H9 (cell line): ENCODE data around the gene CCT6A. TPM values are rescaled to one million over a fixed set of nuclear protein-coding genes. Genes with fewer than 3 reads are reported as not detected.

Experiments used
- DNase-seq: peaks from one replicate; pipeline ENCODE4 v3.0.0-alpha.2; 2017
- H2AFZ ChIP-seq: one replicate; pipeline ENCODE4 v1.6.1; 2013; ENCODE audit warnings: mild to moderate bottlenecking, low read length, control low read depth, moderate library complexity
- H2AK5ac ChIP-seq: 2 replicates; pipeline ENCODE4 v1.6.1; 2013; ENCODE audit warnings: low read length, control low read depth, mixed read lengths; ENCODE audit not compliant: insufficient read length
- H2BK120ac ChIP-seq: one replicate; pipeline ENCODE4 v1.6.1; 2013; ENCODE audit warnings: low read depth, mild to moderate bottlenecking, low read length, control low read depth, inconsistent platforms; ENCODE audit not compliant: poor library complexity, severe bottlenecking
- H2BK12ac ChIP-seq: 2 replicates; pipeline ENCODE4 v1.6.1; 2013; ENCODE audit warnings: low read length, control low read depth, mixed read lengths, low read depth; ENCODE audit not compliant: insufficient read length
- H2BK15ac ChIP-seq: 2 replicates; pipeline ENCODE4 v1.6.1; 2013; ENCODE audit warnings: low read depth, low read length, control low read depth
- H2BK20ac ChIP-seq: one replicate; pipeline ENCODE4 v1.6.1; 2013; ENCODE audit warnings: low read depth, mild to moderate bottlenecking, low read length, control low read depth, inconsistent platforms; ENCODE audit not compliant: poor library complexity, severe bottlenecking
- H2BK5ac ChIP-seq: 2 replicates; pipeline ENCODE4 v1.6.1; 2013; ENCODE audit warnings: low read length, control low read depth, mixed read lengths; ENCODE audit not compliant: insufficient read length
- H3K14ac ChIP-seq: 2 replicates; pipeline ENCODE4 v1.6.1; 2013; ENCODE audit warnings: low read length, control low read depth; ENCODE audit not compliant: insufficient read depth
- H3K18ac ChIP-seq: 2 replicates; pipeline ENCODE4 v1.6.1; 2013; ENCODE audit warnings: low read depth, mild to moderate bottlenecking, mixed read lengths, low read length, control low read depth; ENCODE audit not compliant: insufficient read length
- H3K23ac ChIP-seq: 2 replicates; pipeline ENCODE4 v1.6.1; 2013; ENCODE audit warnings: low read length, control low read depth, mixed read lengths, low read depth; ENCODE audit not compliant: insufficient read length
- H3K23me2 ChIP-seq: 2 replicates; pipeline ENCODE4 v1.6.1; 2013; ENCODE audit warnings: low read depth, mild to moderate bottlenecking, mixed read lengths, low read length, control low read depth; ENCODE audit not compliant: insufficient read length, poor library complexity, severe bottlenecking
- H3K27ac ChIP-seq: 2 replicates; pipeline ENCODE4 v1.5.1; 2013; ENCODE audit warnings: low read length, control low read depth, mixed read lengths, low read depth; ENCODE audit not compliant: insufficient read length
- H3K27me3 ChIP-seq: 2 replicates; pipeline ENCODE4 v1.6.1; 2013; ENCODE audit warnings: low read length, control low read depth, inconsistent platforms; ENCODE audit not compliant: insufficient read depth
- H3K4ac ChIP-seq: 2 replicates; pipeline ENCODE4 v1.6.1; 2013; ENCODE audit warnings: low read depth, mild to moderate bottlenecking, control low read depth, inconsistent platforms, low read length, moderate library complexity
- H3K4me1 ChIP-seq: 2 replicates; pipeline ENCODE4 v1.6.1; 2013; ENCODE audit warnings: low read length, control low read depth, inconsistent platforms; ENCODE audit not compliant: insufficient read depth
- H3K4me2 ChIP-seq: 2 replicates; pipeline ENCODE4 v1.6.1; 2013; ENCODE audit warnings: low read length, control low read depth, mixed read lengths; ENCODE audit not compliant: insufficient read length, insufficient read depth
- H3K56ac ChIP-seq: 2 replicates; pipeline ENCODE4 v1.6.1; 2013; ENCODE audit warnings: low read depth, mild to moderate bottlenecking, mixed read lengths, low read length, control low read depth; ENCODE audit not compliant: insufficient read length
- H3K79me1 ChIP-seq: 2 replicates; pipeline ENCODE4 v1.6.1; 2013; ENCODE audit warnings: low read depth, mild to moderate bottlenecking, moderate library complexity, low read length, control low read depth, inconsistent platforms; ENCODE audit not compliant: insufficient read depth, poor library complexity, severe bottlenecking
- H3K79me2 ChIP-seq: 2 replicates; pipeline ENCODE4 v1.6.1; 2013; ENCODE audit warnings: low read length, control low read depth, inconsistent platforms; ENCODE audit not compliant: insufficient read depth
- H3K9ac ChIP-seq: 2 replicates; pipeline ENCODE4 v1.6.1; 2013; ENCODE audit warnings: low read length, control low read depth, mixed read lengths; ENCODE audit not compliant: insufficient read length; ENCODE audit errors: extremely low read depth
- H3K9me3 ChIP-seq: one replicate; pipeline ENCODE4 v1.6.1; 2013; ENCODE audit warnings: low read depth, low read length, inconsistent platforms; ENCODE audit not compliant: control insufficient read depth
- H3T11ph ChIP-seq: one replicate; pipeline ENCODE4 v1.6.1; 2013; ENCODE audit warnings: mild to moderate bottlenecking, low read length, control low read depth, inconsistent platforms
- H4K20me1 ChIP-seq: one replicate; pipeline ENCODE4 v1.6.1; 2013; ENCODE audit not compliant: control insufficient read depth, insufficient read length, insufficient read depth
- H4K5ac ChIP-seq: 2 replicates; pipeline ENCODE4 v1.6.1; 2013; ENCODE audit warnings: low read depth, mild to moderate bottlenecking, mixed read lengths, low read length, control low read depth; ENCODE audit not compliant: insufficient read length
- H4K8ac ChIP-seq: replicated peaks from 2 replicates; pipeline ENCODE4 v1.6.1; 2013; ENCODE audit warnings: low read length, control low read depth, mixed read lengths, low read depth; ENCODE audit not compliant: insufficient read length
- H4K91ac ChIP-seq: 2 replicates; pipeline ENCODE4 v1.6.1; 2013; ENCODE audit warnings: low read depth, mild to moderate bottlenecking, moderate library complexity, mixed read lengths, low read length, control low read depth; ENCODE audit not compliant: insufficient read length
- H3K27ac Mint-ChIP-seq, 3 experiments: 2 replicates in 2 of 3; 3 replicates in 1 of 3; pipeline ENCODE4 v1.8.0; 2020 to 2021; ENCODE audit warnings: mixed read lengths in 3 of 3, mild to moderate bottlenecking in 1 of 3, moderate library complexity in 1 of 3
- H3K27me3 Mint-ChIP-seq: 2 replicates; pipeline ENCODE4 v1.8.0; 2021; ENCODE audit warnings: low read depth, mild to moderate bottlenecking, moderate library complexity, mixed read lengths
- H3K36me3 Mint-ChIP-seq, 3 experiments: 2 replicates in 2 of 3; 3 replicates in 1 of 3; pipeline ENCODE4 v1.8.0; 2020 to 2021; ENCODE audit warnings: low read depth in 3 of 3, mixed read lengths in 3 of 3; ENCODE audit not compliant: insufficient read depth in 1 of 3
- H3K4me1 Mint-ChIP-seq, 2 experiments: 2 replicates each; pipeline ENCODE4 v1.8.0; 2020; ENCODE audit warnings: mixed read lengths in 2 of 2
- H3K4me3 Mint-ChIP-seq, 2 experiments: 2 replicates in 1 of 2; 3 replicates in 1 of 2; pipeline ENCODE4 v1.8.0; 2020 to 2021; ENCODE audit warnings: mild to moderate bottlenecking in 2 of 2, mixed read lengths in 2 of 2, moderate library complexity in 1 of 2
- H3K9me3 Mint-ChIP-seq, 2 experiments: 2 replicates in 1 of 2; 3 replicates in 1 of 2; pipeline ENCODE4 v1.8.0; 2020; ENCODE audit warnings: mild to moderate bottlenecking in 2 of 2, mixed read lengths in 2 of 2, moderate library complexity in 1 of 2
- WGBS: extraction: QIAGEN DNeasy Blood & Tissue Kit; methylation state at CpG from one replicate; pipeline ENCODE4 v1.1.7; 2013; ENCODE audit warnings: missing lambda C conversion rate, low lambda C conversion rate, mixed read lengths; ENCODE audit not compliant: insufficient read length; ENCODE audit errors: extremely low coverage; 5-methylcytosine and 5-hydroxymethylcytosine counted together
- total RNA-seq: library from RNA; stranded (reverse); gene quantifications from 2 replicates; pipeline ENCODE4 v1.2.1, GENCODE V29; 2021
- TF ChIP-seq, protein P1 (sequence below): fragments of 200-600 bp; sonication (generic); conservative IDR thresholded peaks from 3 replicates; pipeline ENCODE4 v1.8.0; 2021; ENCODE audit warnings: antibody characterized with exemption, mild to moderate bottlenecking

The CCT6A gene
- total RNA-seq, 1 experiment from 2014 or later: 303 TPM

- Histone ChIP-seq H3K27ac (no peak overlapping the region), H3K9me3 (no peaks in the 10 kb centered on the region), H3K27me3 (no peaks in the 10 kb centered on the region), H2BK20ac (no peak overlapping the region), H3K23ac (no peak overlapping the region), H3K23me2 (no peaks in the 10 kb centered on the region), H3K9ac (no peak overlapping the region), H3K56ac (no peak overlapping the region), H3K79me2 (no peaks in the 10 kb centered on the region), H3K18ac (no peak overlapping the region), H4K91ac (no peak overlapping the region), H2BK15ac (no peak overlapping the region), H2BK5ac (no peak overlapping the region), H3K4me2 (no peak overlapping the region), H4K5ac (no peak overlapping the region), H4K8ac (no peak overlapping the region), H3K4ac (no peak overlapping the region), H3T11ph (no peak overlapping the region), H4K20me1 (no peaks in the 10 kb centered on the region), H3K4me1 (no peaks in the 10 kb centered on the region), H2BK12ac (no peak overlapping the region), H3K14ac (no peak overlapping the region), H2BK120ac (no peak overlapping the region), H3K79me1 (no peaks in the 10 kb centered on the region), H2AK5ac (no peak overlapping the region), H2AFZ (no peak overlapping the region)
- no peaks in the 10 kb centered on the region for H3K9me3 Mint-ChIP-seq
- no peak for DNase-seq
- no peak overlapping the region for H3K27ac Mint-ChIP-seq
- no peaks in the 10 kb centered on the region for H3K27me3 Mint-ChIP-seq
- 0 out of 5 replicates have a peak overlapping the region, but pooled peaks of 1 of the 2 experiments have one; percentile 9 for H3K4me3 Mint-ChIP-seq
- no CpG with 5 or more reads among the region's 9 CpGs for whole genome bisulfite sequencing
- TF ChIP-seq, protein P1, sequence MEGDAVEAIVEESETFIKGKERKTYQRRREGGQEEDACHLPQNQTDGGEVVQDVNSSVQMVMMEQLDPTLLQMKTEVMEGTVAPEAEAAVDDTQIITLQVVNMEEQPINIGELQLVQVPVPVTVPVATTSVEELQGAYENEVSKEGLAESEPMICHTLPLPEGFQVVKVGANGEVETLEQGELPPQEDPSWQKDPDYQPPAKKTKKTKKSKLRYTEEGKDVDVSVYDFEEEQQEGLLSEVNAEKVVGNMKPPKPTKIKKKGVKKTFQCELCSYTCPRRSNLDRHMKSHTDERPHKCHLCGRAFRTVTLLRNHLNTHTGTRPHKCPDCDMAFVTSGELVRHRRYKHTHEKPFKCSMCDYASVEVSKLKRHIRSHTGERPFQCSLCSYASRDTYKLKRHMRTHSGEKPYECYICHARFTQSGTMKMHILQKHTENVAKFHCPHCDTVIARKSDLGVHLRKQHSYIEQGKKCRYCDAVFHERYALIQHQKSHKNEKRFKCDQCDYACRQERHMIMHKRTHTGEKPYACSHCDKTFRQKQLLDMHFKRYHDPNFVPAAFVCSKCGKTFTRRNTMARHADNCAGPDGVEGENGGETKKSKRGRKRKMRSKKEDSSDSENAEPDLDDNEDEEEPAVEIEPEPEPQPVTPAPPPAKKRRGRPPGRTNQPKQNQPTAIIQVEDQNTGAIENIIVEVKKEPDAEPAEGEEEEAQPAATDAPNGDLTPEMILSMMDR: no peak
- H3K36me3 Mint-ChIP-seq: peaks cover 36 to 65% (median 60%) of the 10 kb centered on the region in 3 experiments
- peaks cover 5 to 10% of the 10 kb centered on the region in 2 experiments; a peak in 2 of 4 replicates for H3K4me1 Mint-ChIP-seq
These were observed 22.5 kb upstream of the CCT6A start for GRCh38 chr7:56028942-56029630.
